HTR-8/SVneo (cell line): ENCODE results near the gene AIMP1.
"Not testable (repeated sequence)": the region's sequence is repeated elsewhere in the genome, so short reads cannot be mapped to it uniquely, and the experiment has no call there.

Experiments
- DNase-seq: peaks from one replicate; pipeline ENCODE4 v3.0.0; 2011; ENCODE audit warnings: low spot score, mixed read lengths; ENCODE audit not compliant: insufficient read length
- FAIRE-seq: peaks from 2 replicates; lab custom pipeline; 2011; peaks lifted over from hg19 to GRCh38; lab: Jason Lieb, UNC

AIMP1 gene

DNA sequence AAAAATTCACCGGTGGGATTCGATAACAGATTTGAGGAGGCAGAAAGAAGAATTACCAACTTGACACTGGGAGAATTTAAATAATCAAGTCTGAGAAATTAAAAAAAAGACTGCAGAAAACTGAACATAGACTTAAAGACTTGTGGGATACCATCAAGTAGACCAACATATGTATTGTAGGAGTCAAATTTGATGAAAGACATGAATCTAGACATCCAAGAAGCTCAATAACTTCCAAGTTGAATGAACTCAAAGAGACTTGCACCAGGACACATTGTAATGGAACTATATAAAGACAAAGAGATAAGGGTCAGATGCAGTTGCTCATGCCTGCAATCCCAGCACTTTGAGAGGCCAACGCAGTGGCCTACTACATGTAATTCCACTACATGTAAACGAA, 82.5 kb downstream of the AIMP1 start:
- DNase-seq, FAIRE-seq: not testable (repeated sequence)
